ENCODE results near the gene TTC7B. TPM values are rescaled to one million over a fixed set of nuclear protein-coding genes. Genes with fewer than 3 reads are reported as not detected.

Gene TTC7B
- total and polyA plus RNA-seq, 2 of the 13 experiments (the other 11 are each of a cell fraction or from before 2014, with no cell fraction given): 1.3 to 3.2 TPM

DNA sequence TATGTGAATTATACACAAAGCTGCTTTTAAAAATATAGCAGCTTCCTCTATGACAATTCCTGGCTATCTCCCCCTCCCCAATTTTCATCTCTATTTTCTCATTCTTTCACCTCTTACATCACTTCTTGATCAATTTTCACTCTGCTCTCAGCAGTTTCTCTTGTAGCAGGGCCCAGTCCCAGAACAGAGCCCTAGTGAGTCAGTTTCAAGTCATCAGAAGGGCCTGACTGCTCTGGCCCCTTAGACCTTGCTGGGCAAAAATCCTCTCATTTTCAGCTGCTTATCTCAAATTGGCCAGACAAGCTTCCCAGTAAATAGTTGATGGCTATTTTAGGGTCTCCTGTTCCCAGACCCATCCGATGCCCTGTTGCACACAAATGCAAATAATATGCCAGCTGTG lies 101.4 kb downstream of the TTC7B start:
- H3K27me3 ChIP-seq (ENCODE audit: control insufficient read depth in 1 of 2, insufficient read depth in 2 of 2, low read length in 2 of 2): no peaks in the 10 kb centered on the region
- intact Hi-C loops (cut with micrococcal nuclease; ENCODE audit: unreplicated experiment) (no loop called here), in situ Hi-C loops (cut with HindIII; ENCODE audit: extremely low pct_ligation_motif_present, low pct_unique_long_range_greater_than_20kb) (no loop called here)
- H3K27ac ChIP-seq (ENCODE audit: extremely low read length, insufficient read depth, low read length): no peak overlapping the region
- POLR2A ChIA-PET: no interaction called here
- DNase-seq (ENCODE audit: low spot score) (no peak), ATAC-seq (no peak), FAIRE-seq (no peak)
- H3K9ac ChIP-seq (ENCODE audit: insufficient read depth, low read depth, low read length): no peak overlapping the region
- CTCF ChIA-PET (ENCODE audit: low intra/inter-chr PET ratio, low total read pairs): no interaction called here
- TF ChIP-seq ZNF615 (CRISPR knock-in tag; IDR thresholded peaks at IDR 0.05; ENCODE audit: borderline replicate concordance) (no peak), FOXA1 (IDR thresholded peaks at IDR 0.05) (no peak), FOXA1 (CRISPR knock-in tag; IDR thresholded peaks at IDR 0.05) (no peak), SALL1 (CRISPR knock-in tag; IDR thresholded peaks at IDR 0.05) (no peak), ZSCAN29 (CRISPR knock-in tag; conservative IDR thresholded peaks at IDR 0.05) (no peak)
- TF ChIP-seq, protein P1, sequence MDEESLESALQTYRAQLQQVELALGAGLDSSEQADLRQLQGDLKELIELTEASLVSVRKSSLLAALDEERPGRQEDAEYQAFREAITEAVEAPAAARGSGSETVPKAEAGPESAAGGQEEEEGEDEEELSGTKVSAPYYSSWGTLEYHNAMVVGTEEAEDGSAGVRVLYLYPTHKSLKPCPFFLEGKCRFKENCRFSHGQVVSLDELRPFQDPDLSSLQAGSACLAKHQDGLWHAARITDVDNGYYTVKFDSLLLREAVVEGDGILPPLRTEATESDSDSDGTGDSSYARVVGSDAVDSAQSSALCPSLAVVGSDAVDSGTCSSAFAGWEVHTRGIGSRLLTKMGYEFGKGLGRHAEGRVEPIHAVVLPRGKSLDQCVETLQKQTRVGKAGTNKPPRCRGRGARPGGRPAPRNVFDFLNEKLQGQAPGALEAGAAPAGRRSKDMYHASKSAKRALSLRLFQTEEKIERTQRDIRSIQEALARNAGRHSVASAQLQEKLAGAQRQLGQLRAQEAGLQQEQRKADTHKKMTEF (CRISPR knock-in tag; IDR thresholded peaks at IDR 0.05): no peak
- TF ChIP-seq, protein P2, sequence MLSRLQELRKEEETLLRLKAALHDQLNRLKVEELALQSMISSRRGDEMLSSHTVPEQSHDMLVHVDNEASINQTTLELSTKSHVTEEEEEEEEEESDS (CRISPR knock-in tag; IDR thresholded peaks at IDR 0.05; ENCODE audit: borderline replicate concordance): no peak
- H3K4me2 ChIP-seq (ENCODE audit: low read depth, low read length): no peak overlapping the region
- no peak overlapping the region for H3K4me3 ChIP-seq (replicated peaks in 1 of 3; ENCODE audit: insufficient read depth in 1 of 3, low read depth in 2 of 3, low read length in 3 of 3)
- no peaks in the 10 kb centered on the region for H3K79me2 ChIP-seq (ENCODE audit: insufficient read depth, low read length)
- H3K36me3 ChIP-seq (replicated peaks in 1 of 2; ENCODE audit: control insufficient read depth in 1 of 2, insufficient read depth in 2 of 2, low read length in 2 of 2): no peaks in the 10 kb centered on the region
- 56% methylated on average over 1 of the region's 1 CpG for WGBS (ENCODE audit: low lambda C conversion rate)
- BruUV-seq (replicated peaks): no TSS peak
- H3K4me1 ChIP-seq (ENCODE audit: insufficient read depth, low read length): no peaks in the 10 kb centered on the region
- H2AFZ ChIP-seq (ENCODE audit: low read length): no peak overlapping the region
- no peaks in the 10 kb centered on the region for H4K20me1 ChIP-seq (ENCODE audit: insufficient read depth, low read length)
- H3K9me3 ChIP-seq (ENCODE audit: low read length): no peaks in the 10 kb centered on the region

DNA sequence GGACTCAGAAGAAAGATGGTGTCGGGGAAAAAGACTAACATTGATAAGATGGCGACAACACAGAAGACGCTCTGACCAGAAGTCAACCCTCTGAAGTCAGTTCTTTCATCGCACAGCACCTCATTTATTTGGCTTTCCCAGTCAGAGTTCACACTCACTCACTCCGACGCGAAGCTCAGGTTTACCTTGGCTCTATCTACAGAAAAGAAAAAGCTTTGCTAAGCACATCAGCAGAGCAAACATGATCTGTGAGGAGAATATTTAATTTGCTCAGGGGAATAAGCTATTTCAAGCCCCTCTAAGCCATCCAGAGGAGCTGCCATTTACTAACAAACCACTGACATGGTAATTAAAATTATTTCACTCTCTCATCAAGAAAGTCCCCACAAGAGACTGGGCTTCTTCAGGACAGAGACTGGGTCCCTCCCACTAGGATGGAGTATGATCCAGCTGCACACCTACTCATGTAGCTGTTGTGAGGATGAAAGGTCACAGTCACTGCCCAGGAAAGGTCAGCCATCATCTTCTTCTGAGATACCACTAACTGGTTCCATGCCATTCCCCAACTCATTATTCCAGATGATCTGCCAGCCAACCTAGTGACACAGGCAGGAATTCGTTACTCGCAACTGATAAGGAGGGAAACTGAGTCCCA lies 111.4 kb downstream of the TTC7B start:
- Histone ChIP-seq H3K36me3 (replicated peaks in 1 of 2; ENCODE audit: control insufficient read depth in 1 of 2, insufficient read depth in 2 of 2, low read length in 2 of 2) (no peaks in the 10 kb centered on the region), H3K27me3 (ENCODE audit: control insufficient read depth in 1 of 2, insufficient read depth in 2 of 2, low read length in 2 of 2) (no peaks in the 10 kb centered on the region), H4K20me1 (ENCODE audit: insufficient read depth, low read length) (no peaks in the 10 kb centered on the region), H3K9ac (ENCODE audit: insufficient read depth, low read depth, low read length) (no peak overlapping the region), H2AFZ (ENCODE audit: low read length) (no peak overlapping the region), H3K4me2 (ENCODE audit: low read depth, low read length) (no peak overlapping the region), H3K9me3 (ENCODE audit: low read length) (no peaks in the 10 kb centered on the region), H3K4me1 (ENCODE audit: insufficient read depth, low read length) (no peaks in the 10 kb centered on the region), H3K4me3 (replicated peaks in 1 of 3; ENCODE audit: insufficient read depth in 1 of 3, low read depth in 2 of 3, low read length in 3 of 3) (no peak overlapping the region), H3K27ac (ENCODE audit: extremely low read length, insufficient read depth, low read length) (no peak overlapping the region), H3K79me2 (ENCODE audit: insufficient read depth, low read length) (no peaks in the 10 kb centered on the region)
- ATAC-seq (no peak), FAIRE-seq (no peak), DNase-seq (ENCODE audit: low spot score) (no peak)
- no TSS peak for BruUV-seq (replicated peaks)
- in situ Hi-C loops (cut with HindIII; ENCODE audit: extremely low pct_ligation_motif_present, low pct_unique_long_range_greater_than_20kb): no loop called here
- 69% methylated on average over 8 of the region's 9 CpGs for WGBS (ENCODE audit: low lambda C conversion rate)
- ChIA-PET CTCF (ENCODE audit: low intra/inter-chr PET ratio, low total read pairs) (no interaction called here), POLR2A (no interaction called here)
- intact Hi-C loops (cut with micrococcal nuclease; ENCODE audit: unreplicated experiment): no loop called here
- TF ChIP-seq RELA (CRISPR knock-in tag; IDR thresholded peaks at IDR 0.05) (no peak), MBNL3 (CRISPR knock-in tag; conservative IDR thresholded peaks at IDR 0.05) (no peak), CHD4 (IDR thresholded peaks at IDR 0.05; ENCODE audit: borderline replicate concordance, low read length) (no peak), ZNF10 (CRISPR knock-in tag; IDR thresholded peaks at IDR 0.05; ENCODE audit: borderline replicate concordance, low read depth) (no peak), JUN (CRISPR knock-in tag; IDR thresholded peaks at IDR 0.05) (no peak), YEATS2 (CRISPR knock-in tag; IDR thresholded peaks at IDR 0.05; ENCODE audit: borderline replicate concordance) (no peak), NCOA5 (CRISPR knock-in tag; IDR thresholded peaks at IDR 0.05) (no peak), MEIS2 (CRISPR knock-in tag; IDR thresholded peaks at IDR 0.05) (no peak)
- TF ChIP-seq, protein P3, sequence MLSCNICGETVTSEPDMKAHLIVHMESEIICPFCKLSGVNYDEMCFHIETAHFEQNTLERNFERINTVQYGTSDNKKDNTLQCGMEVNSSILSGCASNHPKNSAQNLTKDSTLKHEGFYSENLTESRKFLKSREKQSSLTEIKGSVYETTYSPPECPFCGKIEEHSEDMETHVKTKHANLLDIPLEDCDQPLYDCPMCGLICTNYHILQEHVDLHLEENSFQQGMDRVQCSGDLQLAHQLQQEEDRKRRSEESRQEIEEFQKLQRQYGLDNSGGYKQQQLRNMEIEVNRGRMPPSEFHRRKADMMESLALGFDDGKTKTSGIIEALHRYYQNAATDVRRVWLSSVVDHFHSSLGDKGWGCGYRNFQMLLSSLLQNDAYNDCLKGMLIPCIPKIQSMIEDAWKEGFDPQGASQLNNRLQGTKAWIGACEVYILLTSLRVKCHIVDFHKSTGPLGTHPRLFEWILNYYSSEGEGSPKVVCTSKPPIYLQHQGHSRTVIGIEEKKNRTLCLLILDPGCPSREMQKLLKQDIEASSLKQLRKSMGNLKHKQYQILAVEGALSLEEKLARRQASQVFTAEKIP (CRISPR knock-in tag; IDR thresholded peaks at IDR 0.05; ENCODE audit: borderline replicate concordance): no peak
